Neural cell (in vitro differentiated cells): ENCODE results near the gene FASTK. TPM values are rescaled to one million over a fixed set of nuclear protein-coding genes. Genes with fewer than 3 reads are reported as not detected.

Experiments used
- H2AFZ ChIP-seq: fragments of 200-600, 300-800 bp; sonication (generic), shearing (Covaris generic); 2 replicates; pipeline ENCODE4 v1.6.0; 2014; ENCODE audit warnings: low read depth, mild to moderate bottlenecking, antibody characterized with exemption, low read length, moderate library complexity
- H3F3A ChIP-seq: fragments of 200-600 bp; shearing (Covaris generic); 2 replicates; pipeline ENCODE4 v1.6.1; 2016; ENCODE audit warnings: mild to moderate bottlenecking, moderate library complexity, mixed read lengths, antibody characterized with exemption, low read length; ENCODE audit not compliant: insufficient read depth, poor library complexity, severe bottlenecking
- H3K27ac ChIP-seq: fragments of 200-600, 300-800 bp; sonication (generic), shearing (Covaris generic); 2 replicates; pipeline ENCODE4 v1.5.1; 2014; ENCODE audit warnings: mild to moderate bottlenecking, low read length, moderate library complexity
- H3K27me3 ChIP-seq: fragments of 300-800, 200-600 bp; sonication (generic), shearing (Covaris generic); 2 replicates; pipeline ENCODE4 v1.6.0; 2014; ENCODE audit warnings: mild to moderate bottlenecking, low read depth, low read length, moderate library complexity; ENCODE audit not compliant: insufficient read depth
- H3K36me3 ChIP-seq: fragments of 300-800, 200-600 bp; sonication (generic), shearing (Covaris generic); 2 replicates; pipeline ENCODE4 v1.5.1; 2014; ENCODE audit warnings: mild to moderate bottlenecking, antibody characterized with exemption, low read length, moderate library complexity; ENCODE audit not compliant: insufficient read depth
- H3K4me2 ChIP-seq: fragments of 300-800, 200-600 bp; sonication (generic), shearing (Covaris generic); 2 replicates; pipeline ENCODE4 v1.6.0; 2014; ENCODE audit warnings: mild to moderate bottlenecking, low read length
- H3K4me3 ChIP-seq: fragments of 300-800, 200-600 bp; sonication (generic), shearing (Covaris generic); 2 replicates; pipeline ENCODE4 v1.5.1; 2014; ENCODE audit warnings: mild to moderate bottlenecking, low read length, moderate library complexity
- H3K79me2 ChIP-seq: fragments of 200-600 bp; shearing (Covaris generic); replicated peaks from 2 replicates; pipeline ENCODE4 v1.6.0; 2014; ENCODE audit warnings: mild to moderate bottlenecking, low read length, moderate library complexity; ENCODE audit not compliant: insufficient read depth
- H3K9ac ChIP-seq: fragments of 300-800, 200-600 bp; sonication (generic), shearing (Covaris generic); 2 replicates; pipeline ENCODE4 v1.6.1; 2016; ENCODE audit warnings: mild to moderate bottlenecking, low read length, mixed read lengths
- H3K9me2 ChIP-seq: fragments of 200-600 bp; shearing (Covaris generic); 2 replicates; pipeline ENCODE4 v1.6.1; 2016; ENCODE audit warnings: mild to moderate bottlenecking, low read length, mixed read lengths; ENCODE audit not compliant: insufficient read depth
- H3K9me3 ChIP-seq: fragments of 200-600, 300-800 bp; sonication (generic), shearing (Covaris generic); 2 replicates; pipeline ENCODE4 v1.6.1; 2016; ENCODE audit warnings: mild to moderate bottlenecking, mixed run types, low read length, moderate library complexity, mixed read lengths
- H4K20me1 ChIP-seq: fragments of 200-600 bp; shearing (Covaris generic); 2 replicates; pipeline ENCODE4 v1.6.1; 2016; ENCODE audit warnings: mild to moderate bottlenecking, mixed run types; ENCODE audit not compliant: insufficient read depth
- EP300 ChIP-seq: fragments of 450-650 bp; conservative IDR thresholded peaks from 2 replicates; pipeline ENCODE4 v1.6.1; 2014; ENCODE audit warnings: antibody characterized with exemption, mild to moderate bottlenecking, moderate library complexity; ENCODE audit not compliant: poor library complexity, severe bottlenecking
- EZH2 ChIP-seq: fragments of 200-600, 300-800 bp; shearing (Covaris generic), sonication (generic); IDR thresholded peaks from 2 replicates; pipeline ENCODE4 v1.6.1; 2014; ENCODE audit warnings: antibody characterized with exemption, low read length, borderline replicate concordance, mild to moderate bottlenecking; ENCODE audit not compliant: insufficient read depth, poor library complexity, severe bottlenecking
- MXI1 ChIP-seq: fragments of 450-650 bp; conservative IDR thresholded peaks from 2 replicates; pipeline ENCODE4 v1.6.1; 2014; ENCODE audit warnings: antibody characterized with exemption, mild to moderate bottlenecking; ENCODE audit not compliant: poor library complexity, severe bottlenecking
- RAD21 ChIP-seq: fragments of 450-650 bp; conservative IDR thresholded peaks from 2 replicates; pipeline ENCODE4 v1.6.1; 2014; ENCODE audit warnings: antibody characterized with exemption, mild to moderate bottlenecking, moderate library complexity
- TAF1 ChIP-seq: IDR thresholded peaks from 2 replicates; pipeline ENCODE4 v1.6.1; 2012; ENCODE audit warnings: low read depth
- polyA plus RNA-seq: library from polyadenylated mRNA; depleted of rRNA; stranded (reverse); fragments of >200 nt; gene quantifications from 2 replicates; pipeline ENCODE4 v1.2.3, GENCODE V29; 2014
- TF ChIP-seq, protein P1 (sequence below): fragments of 450-650 bp; IDR thresholded peaks from 2 replicates; pipeline ENCODE4 v1.5.1; 2014; ENCODE audit warnings: antibody characterized with exemption, mild to moderate bottlenecking, moderate library complexity; ENCODE audit not compliant: poor library complexity, severe bottlenecking
- TF ChIP-seq, protein P2 (sequence below): IDR thresholded peaks from 2 replicates; pipeline ENCODE4 v1.6.1; 2012; ENCODE audit warnings: borderline replicate concordance

Gene FASTK
- polyA plus RNA-seq, 1 donor from 2014 or later = 147 TPM

DNA sequence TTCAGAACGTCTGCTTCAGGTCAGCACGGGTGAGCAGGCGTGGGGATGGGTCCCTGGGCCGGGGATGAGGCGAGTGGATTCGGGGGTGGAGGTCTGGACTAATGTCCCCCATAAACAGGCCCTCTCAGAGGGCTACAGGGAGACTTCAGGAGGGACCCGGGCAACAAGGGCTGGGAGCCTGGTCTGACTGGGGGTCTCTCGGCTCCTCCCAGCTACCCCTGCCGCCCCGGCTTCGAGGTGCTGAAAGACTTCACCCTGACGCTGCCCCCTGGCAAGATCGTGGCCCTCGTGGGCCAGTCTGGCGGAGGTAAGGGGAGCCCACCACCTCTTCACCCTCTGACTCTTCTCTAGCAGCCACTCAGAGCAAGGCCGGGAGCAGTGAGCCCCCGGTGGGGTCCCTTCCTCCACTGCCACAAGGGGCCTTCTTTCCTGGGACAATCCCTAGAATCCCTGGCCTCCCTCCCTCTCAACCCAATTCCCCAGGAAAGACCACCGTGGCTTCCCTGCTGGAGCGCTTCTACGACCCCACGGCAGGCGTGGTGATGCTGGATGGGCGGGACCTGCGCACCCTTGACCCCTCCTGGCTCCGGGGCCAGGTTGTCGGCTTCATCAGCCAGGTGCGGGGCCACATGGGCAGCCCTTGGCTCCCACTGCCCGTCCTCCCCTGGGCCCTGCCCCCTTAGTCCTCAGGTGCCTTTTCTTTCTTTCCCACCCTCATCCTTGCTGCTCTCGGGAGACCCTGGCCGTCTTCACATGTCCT, 39.8 kb downstream of the FASTK start:
- Histone ChIP-seq H3K4me2 (no peak overlapping the region), H3K27me3 (no peaks in the 10 kb centered on the region), H3K9me3 (no peaks in the 10 kb centered on the region), H2AFZ (no peak overlapping the region), H3K79me2 (no peaks in the 10 kb centered on the region), H3K36me3 (no peaks in the 10 kb centered on the region), H3F3A (no peaks in the 10 kb centered on the region), H3K9me2 (no peaks in the 10 kb centered on the region), H3K27ac (no peak overlapping the region), H3K9ac (no peak overlapping the region), H4K20me1 (no peaks in the 10 kb centered on the region), H3K4me3 (no peak overlapping the region)
- TF ChIP-seq RAD21 (no peak), EP300 (no peak), EZH2 (no peak)

DNA sequence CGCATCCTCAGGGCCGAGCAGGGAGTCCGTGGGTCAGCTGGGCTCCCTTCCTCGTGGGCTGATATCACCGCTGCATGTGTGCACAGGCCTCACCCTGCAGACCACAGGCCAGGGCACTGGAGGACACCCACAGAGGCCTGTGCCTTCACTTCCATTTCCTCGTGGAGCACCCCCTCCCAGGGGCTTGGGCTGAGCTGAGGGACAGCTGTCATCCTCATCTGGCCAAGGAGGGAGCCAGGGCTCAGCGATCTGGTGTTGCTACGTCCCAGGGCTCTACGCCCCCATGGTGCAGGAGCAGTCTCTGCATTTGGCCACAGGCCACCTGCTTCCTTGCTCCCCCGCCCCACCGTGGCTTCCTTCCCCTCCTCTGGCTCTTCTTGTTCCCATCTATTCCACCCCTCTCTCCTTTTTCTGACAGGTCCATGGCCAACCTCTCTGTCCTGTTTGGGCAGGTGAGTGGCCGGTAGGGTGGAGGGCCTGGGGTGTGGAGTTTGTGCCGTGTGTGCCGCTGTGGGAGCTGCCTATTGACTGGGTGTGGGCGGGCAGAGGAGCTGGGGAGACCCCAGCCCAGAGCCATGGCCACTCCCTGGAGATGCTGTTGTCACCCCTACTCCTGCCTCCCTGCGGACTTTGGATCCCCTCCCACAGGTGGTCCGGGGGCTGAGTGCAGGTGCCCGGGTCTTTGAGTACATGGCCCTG, 40.6 kb downstream of the FASTK start:
- H3K4me3 ChIP-seq = no peak overlapping the region
- no peaks in the 10 kb centered on the region for H3K9me3 ChIP-seq
- no peaks in the 10 kb centered on the region for H4K20me1 ChIP-seq
- no peaks in the 10 kb centered on the region for H3K27me3 ChIP-seq
- no peak overlapping the region for H2AFZ ChIP-seq
- H3K79me2 ChIP-seq = no peaks in the 10 kb centered on the region
- no peak overlapping the region for H3K9ac ChIP-seq
- H3K27ac ChIP-seq = no peak overlapping the region
- TF ChIP-seq TAF1 = no peak
- TF ChIP-seq, protein P1, sequence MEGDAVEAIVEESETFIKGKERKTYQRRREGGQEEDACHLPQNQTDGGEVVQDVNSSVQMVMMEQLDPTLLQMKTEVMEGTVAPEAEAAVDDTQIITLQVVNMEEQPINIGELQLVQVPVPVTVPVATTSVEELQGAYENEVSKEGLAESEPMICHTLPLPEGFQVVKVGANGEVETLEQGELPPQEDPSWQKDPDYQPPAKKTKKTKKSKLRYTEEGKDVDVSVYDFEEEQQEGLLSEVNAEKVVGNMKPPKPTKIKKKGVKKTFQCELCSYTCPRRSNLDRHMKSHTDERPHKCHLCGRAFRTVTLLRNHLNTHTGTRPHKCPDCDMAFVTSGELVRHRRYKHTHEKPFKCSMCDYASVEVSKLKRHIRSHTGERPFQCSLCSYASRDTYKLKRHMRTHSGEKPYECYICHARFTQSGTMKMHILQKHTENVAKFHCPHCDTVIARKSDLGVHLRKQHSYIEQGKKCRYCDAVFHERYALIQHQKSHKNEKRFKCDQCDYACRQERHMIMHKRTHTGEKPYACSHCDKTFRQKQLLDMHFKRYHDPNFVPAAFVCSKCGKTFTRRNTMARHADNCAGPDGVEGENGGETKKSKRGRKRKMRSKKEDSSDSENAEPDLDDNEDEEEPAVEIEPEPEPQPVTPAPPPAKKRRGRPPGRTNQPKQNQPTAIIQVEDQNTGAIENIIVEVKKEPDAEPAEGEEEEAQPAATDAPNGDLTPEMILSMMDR = no peak
- TF ChIP-seq, protein P2, sequence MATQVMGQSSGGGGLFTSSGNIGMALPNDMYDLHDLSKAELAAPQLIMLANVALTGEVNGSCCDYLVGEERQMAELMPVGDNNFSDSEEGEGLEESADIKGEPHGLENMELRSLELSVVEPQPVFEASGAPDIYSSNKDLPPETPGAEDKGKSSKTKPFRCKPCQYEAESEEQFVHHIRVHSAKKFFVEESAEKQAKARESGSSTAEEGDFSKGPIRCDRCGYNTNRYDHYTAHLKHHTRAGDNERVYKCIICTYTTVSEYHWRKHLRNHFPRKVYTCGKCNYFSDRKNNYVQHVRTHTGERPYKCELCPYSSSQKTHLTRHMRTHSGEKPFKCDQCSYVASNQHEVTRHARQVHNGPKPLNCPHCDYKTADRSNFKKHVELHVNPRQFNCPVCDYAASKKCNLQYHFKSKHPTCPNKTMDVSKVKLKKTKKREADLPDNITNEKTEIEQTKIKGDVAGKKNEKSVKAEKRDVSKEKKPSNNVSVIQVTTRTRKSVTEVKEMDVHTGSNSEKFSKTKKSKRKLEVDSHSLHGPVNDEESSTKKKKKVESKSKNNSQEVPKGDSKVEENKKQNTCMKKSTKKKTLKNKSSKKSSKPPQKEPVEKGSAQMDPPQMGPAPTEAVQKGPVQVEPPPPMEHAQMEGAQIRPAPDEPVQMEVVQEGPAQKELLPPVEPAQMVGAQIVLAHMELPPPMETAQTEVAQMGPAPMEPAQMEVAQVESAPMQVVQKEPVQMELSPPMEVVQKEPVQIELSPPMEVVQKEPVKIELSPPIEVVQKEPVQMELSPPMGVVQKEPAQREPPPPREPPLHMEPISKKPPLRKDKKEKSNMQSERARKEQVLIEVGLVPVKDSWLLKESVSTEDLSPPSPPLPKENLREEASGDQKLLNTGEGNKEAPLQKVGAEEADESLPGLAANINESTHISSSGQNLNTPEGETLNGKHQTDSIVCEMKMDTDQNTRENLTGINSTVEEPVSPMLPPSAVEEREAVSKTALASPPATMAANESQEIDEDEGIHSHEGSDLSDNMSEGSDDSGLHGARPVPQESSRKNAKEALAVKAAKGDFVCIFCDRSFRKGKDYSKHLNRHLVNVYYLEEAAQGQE = no peak
- TF ChIP-seq MXI1 = no peak
- H3K9me2 ChIP-seq = no peaks in the 10 kb centered on the region
- H3K4me2 ChIP-seq = no peak overlapping the region
- H3F3A ChIP-seq = no peaks in the 10 kb centered on the region
- H3K36me3 ChIP-seq = no peaks in the 10 kb centered on the region
